Measurements from ENCODE around the gene TMEM260.

The TMEM260 gene

GRCh38 chr14:56579345-56580220 lies at the start of gene TMEM260:
Gene TMEM260 (plus strand): TSS chr14:56579798. CDS start chr14:56579915, 117 bp downstream.
- peak; percentile 81 for DNase-seq

- DNase-seq, result no peak
Observed at GRCh38 chr14:56532546-56532945, 47.1 kb upstream of the TMEM260 start.

GRCh38 chr14:56534656-56535055 lies 44.9 kb upstream of the TMEM260 start:
- no peak for DNase-seq

- DNase-seq, result no peak
Observed at GRCh38 chr14:56539862-56540261, 39.7 kb upstream of the TMEM260 start.

- peak; percentile 89 for DNase-seq
Observed at GRCh38 chr14:56543436-56543835, 36.2 kb upstream of the TMEM260 start.

GRCh38 chr14:56549721-56550120 lies 29.9 kb upstream of the TMEM260 start:
- DNase-seq, result no peak

DNA sequence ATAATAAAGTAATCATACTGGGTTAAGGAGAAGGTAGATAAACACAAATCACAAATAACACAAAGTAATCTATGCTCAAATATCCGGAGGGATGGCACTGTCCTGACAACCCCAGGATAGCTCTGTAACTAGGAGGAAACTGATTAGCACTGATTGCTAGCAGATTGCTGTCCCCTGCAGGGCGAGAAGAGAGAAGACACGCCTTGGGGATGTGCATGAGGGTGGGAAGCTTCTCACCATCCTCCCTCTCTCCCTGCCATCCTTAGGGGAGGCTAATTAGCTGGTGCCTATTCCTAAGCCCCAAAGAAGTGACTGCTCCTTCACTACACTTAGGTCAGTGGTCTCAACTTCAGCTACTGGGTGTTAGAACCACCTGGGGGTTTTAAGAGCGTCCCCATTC lies 27.0 kb upstream of the TMEM260 start:
- DNase-seq, result no peak

GRCh38 chr14:56554301-56554700 lies 25.3 kb upstream of the TMEM260 start:
- DNase-seq, result no peak

DNA sequence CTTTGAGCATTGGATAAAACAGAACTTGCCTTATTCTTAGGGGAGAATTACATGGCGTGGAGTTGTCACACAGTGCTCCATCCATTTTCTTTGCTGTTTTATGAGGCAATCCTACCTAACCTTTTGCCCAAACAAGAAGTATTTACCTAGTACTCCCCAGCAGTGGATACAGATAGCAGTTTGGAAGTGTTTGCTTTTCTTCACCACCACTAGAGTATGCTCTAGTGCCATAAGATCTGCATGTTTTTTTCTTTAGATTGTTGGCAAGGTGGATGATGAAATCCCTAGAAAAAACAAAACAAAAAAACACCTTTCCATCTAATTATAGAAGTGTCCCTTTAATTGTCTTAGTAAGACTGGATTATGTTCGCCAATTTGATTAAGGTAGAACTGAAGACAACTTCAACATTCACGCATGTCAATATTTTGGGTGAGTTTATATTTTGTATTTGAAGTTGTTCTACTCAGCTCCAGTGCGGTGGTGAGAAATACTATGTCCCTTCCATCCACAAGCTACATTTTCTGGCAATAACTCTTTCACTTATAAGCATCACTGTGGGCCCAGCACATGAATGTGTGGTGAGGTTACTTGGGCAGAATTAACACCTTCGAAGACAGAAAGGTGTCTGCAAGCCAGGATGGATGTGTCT lies 23.6 kb upstream of the TMEM260 start:
- peak; percentile 63 for DNase-seq

DNA sequence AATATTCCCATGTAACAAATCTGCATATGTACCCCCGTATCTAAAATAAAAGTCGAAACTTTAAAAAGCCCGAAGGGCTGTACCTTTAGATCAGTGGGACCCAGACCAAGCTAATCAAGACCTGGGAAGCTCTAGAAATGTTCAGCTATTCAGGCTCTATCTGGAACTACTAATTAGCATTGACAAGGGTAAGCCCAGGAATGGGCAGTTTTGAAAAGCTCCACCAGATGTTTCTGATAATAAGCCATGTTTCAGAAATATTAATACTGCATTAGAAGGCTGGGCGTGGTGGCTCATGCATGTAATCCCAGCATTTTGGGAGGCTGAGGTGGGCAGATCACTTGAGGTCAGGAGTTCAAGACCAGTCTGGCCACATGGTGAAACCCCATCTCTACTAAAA lies 20.4 kb upstream of the TMEM260 start:
- no peak for DNase-seq

DNA sequence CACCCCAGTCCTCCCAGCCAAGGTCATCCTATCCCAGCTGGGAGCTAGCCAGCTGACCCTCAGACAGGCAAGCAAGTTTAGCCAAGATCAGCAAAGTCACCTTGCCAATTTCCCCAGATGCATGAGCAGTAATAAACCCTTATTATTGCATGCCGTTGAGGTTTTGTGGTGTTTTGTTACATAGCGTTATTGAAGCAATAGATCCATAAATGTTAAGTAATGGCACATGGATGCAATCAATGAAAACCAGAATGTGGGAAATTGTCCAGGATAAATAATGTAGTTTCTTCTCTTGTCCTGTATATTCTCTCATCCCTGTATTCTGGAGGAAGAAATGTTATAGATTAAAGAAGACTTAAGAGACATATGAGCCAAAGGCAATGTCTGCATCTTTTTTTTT lies 18.0 kb upstream of the TMEM260 start:
- DNase-seq, result no peak

GRCh38 chr14:56562883-56563282 lies 16.7 kb upstream of the TMEM260 start:
- no peak for DNase-seq

DNA sequence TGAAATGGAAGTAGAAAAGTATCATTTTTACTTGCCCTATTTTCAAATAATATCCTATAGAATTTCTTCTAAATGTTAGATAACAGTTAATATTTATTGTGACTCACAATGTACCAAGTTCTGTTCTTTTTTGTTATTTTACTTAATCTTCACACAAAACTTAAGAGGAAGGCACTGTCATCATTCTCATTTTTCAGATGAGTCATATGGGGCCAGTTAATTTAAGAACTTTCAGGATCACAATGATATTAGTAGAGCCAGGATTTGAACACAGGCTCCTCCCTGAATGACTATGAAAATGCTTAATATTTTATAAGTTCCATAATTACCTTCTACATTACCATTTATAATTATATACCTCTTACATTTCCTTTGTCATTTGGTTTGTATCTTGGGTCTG lies 10.4 kb upstream of the TMEM260 start:
- no peak for DNase-seq

- no peak for DNase-seq
Observed at GRCh38 chr14:56570295-56570694, 9.3 kb upstream of the TMEM260 start.

DNA sequence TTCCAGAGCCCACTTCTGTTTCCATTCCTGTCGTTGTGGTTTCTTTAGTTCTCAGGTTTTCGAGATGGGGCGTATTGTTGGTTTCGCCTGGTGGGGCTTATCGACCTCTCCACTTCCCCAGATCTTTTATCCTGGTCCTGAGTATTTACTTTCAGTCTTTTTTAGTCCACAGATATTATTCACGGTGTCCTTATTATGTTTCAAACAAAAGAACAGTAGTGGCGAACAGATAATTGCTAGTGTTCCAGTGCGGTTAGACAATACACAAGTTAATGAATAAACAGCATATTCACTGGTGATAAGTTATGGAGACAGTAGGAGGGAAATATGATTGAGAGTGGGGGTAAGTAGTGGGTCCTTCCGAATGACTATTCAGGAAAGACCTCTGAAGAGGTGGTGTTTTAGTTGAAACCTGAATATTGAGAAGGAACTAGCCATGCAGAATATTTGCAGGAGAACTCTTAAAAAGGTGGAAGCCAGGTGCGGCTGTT lies 668 bp downstream of the TMEM260 start:
- DNase-seq, result no peak

- DNase-seq, result no peak
Observed at GRCh38 chr14:56581041-56581727, 1.6 kb downstream of the TMEM260 start.

DNA sequence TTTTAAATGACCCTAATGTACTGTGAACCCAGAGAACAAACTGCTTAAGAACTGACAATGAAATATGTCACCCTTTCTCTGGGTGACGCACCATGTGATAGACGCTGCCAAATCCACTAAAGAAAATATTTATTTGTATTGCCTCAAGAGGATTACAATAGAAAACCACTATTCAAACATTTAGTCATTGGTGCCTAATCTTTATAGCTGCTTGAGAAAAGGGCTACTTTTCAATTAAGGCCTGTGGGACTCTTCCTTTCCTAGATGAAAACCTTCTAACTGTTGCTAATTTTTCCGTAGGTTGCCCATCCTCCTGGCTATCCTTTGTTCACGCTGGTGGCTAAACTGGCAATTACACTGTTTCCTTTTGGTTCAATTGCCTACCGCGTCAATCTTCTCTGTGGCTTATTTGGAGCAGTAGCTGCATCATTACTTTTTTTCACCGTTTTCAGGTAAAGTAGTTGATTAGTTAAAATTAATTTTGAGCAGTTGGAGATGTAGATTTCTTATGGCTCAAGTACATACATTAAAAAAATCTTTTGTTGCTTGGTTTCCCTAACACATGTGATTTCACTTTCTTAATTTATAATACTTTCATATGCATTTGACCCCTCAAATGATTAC lies 6.0 kb downstream of the TMEM260 start:
- no peak for DNase-seq

DNA sequence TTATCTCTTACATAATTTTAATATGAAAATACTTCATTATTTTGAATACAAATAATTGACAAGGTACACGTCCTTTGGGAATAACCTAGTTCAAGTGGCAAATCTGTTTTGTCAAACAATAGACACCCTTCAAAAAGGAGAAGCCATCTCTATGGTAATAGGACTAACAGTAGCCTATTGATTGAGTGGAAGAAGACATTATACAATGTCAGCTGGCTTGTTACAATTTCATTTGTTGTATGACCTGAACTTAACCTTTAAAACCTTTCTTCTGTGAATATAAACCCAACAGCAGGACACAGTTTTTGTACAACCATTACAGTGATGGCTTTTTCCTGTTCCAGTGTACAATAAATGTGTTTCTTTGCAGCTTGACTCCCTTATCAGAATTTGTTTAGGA lies 8.1 kb downstream of the TMEM260 start:
- DNase-seq, result no peak

DNA sequence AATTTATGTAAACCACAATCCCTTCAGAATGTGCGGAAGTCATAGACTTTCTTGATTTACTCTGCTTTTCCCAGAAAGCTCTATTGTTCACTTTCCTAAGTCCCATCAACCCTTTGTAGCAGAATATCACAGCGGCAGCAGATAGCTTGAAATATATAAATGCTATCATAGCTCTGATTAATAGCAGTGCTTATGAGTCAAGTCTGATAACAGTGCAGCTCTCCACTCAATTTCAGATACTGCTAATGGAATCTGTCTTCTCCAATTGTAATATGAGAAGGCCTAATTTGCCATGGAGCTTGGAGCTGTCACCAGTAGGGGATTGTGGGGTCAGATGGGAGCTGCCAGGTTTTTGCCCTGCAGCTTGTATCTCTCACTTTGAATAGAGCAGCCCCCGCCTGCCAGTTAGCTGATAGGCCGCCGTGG lies 10.9 kb downstream of the TMEM260 start:
- no peak for DNase-seq

DNA sequence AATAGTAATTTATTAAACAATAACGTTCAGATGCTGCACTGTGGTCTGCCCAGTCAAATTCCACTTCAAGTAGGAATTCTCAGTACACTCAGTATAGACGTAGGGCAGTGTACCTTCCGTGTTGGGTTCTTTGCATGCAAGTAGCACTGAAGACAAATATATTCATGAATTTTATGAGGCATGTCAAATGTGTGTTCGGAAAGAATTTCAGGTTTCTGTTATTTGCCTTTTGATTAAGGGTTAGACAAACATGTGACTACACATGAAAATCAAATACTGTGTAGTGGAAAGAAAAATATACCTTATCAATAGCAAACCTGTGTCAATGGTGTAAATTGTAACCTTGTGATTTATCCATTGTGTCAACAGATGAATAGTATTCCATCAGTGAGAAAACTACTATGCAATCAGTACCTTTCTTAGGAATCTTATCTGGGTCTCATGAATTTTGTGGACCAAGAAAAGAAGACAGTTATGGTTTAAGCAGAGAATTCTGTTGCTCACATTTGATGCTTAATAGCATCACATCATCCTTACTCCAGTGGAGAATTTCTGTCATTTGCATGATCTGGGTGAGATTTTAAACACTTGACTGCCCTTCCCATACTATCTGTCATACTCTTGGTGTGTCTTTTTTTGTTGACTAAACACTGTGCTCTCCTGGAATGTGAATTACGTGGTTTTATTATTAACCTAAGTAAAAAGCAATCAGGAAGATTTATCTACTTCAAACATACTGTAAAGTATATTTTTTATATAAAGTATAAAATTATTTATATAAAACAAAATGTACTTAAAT lies 13.3 kb downstream of the TMEM260 start:
- no peak for DNase-seq

- no peak for DNase-seq
Observed at GRCh38 chr14:56594428-56594827, 14.8 kb downstream of the TMEM260 start.

- no peak for DNase-seq
Observed at GRCh38 chr14:56598519-56598918, 18.9 kb downstream of the TMEM260 start.
